ENCODE data around the gene SORBS1. TPM values are rescaled to one million over a fixed set of nuclear protein-coding genes. Genes with fewer than 3 reads are reported as not detected.

SORBS1 gene
- total and polyA plus RNA-seq, 2 experiments from 2014 or later, result 0.65 to 1.2 TPM

- 68 to 85% methylated on average over 1 of the region's 1 CpG for WGBS, 2 experiments (ENCODE audit: low coverage in 1 of 2, low lambda C conversion rate in 2 of 2, missing lambda C conversion rate in 2 of 2)
- no peaks in the 10 kb centered on the region for H3F3A ChIP-seq (ENCODE audit: insufficient read depth)
- no peak for TF ChIP-seq EZH2phosphoT487 (IDR thresholded peaks at IDR 0.05; ENCODE audit: insufficient read depth, low read depth)
- no peak for TF ChIP-seq EZH2 (IDR thresholded peaks at IDR 0.05; ENCODE audit: insufficient read depth, poor library complexity, severe bottlenecking)
- no peak overlapping the region for H2AFZ ChIP-seq
- no peaks in the 10 kb centered on the region for H3K9me3 ChIP-seq (ENCODE audit: low read depth)
- H3K4me3 ChIP-seq, result no peak overlapping the region
- no peak for DNase-seq
- in situ Hi-C loops (cut with MboI), result no loop called here
- no peaks in the 10 kb centered on the region for H4K20me1 ChIP-seq (ENCODE audit: insufficient read depth)
- H3K9me2 ChIP-seq (ENCODE audit: insufficient read depth), result no peaks in the 10 kb centered on the region
- no peaks in the 10 kb centered on the region for H3K79me2 ChIP-seq (ENCODE audit: insufficient read depth)
- H3K9ac ChIP-seq, result no peak overlapping the region
- H3K4me2 ChIP-seq (ENCODE audit: unreplicated experiment), result no peak overlapping the region
- no peaks in the 10 kb centered on the region for H3K27me3 ChIP-seq (replicated peaks; ENCODE audit: insufficient read depth)
- no peaks in the 10 kb centered on the region for H3K4me1 ChIP-seq (ENCODE audit: insufficient read depth)
- H3K36me3 ChIP-seq (ENCODE audit: low read depth), result no peaks in the 10 kb centered on the region
- no peak overlapping the region for H3K27ac ChIP-seq
Observed at GRCh38 chr10:95401704-95402469, 159.3 kb downstream of the SORBS1 start.

GRCh38 chr10:95400787-95401186 is 160.4 kb downstream of the SORBS1 start:
- H3K4me1 ChIP-seq (ENCODE audit: insufficient read depth), result no peaks in the 10 kb centered on the region
- no peaks in the 10 kb centered on the region for H4K20me1 ChIP-seq (ENCODE audit: insufficient read depth)
- H3K4me2 ChIP-seq (ENCODE audit: unreplicated experiment), result no peak overlapping the region
- no peaks in the 10 kb centered on the region for H3K27me3 ChIP-seq (replicated peaks; ENCODE audit: insufficient read depth)
- in situ Hi-C loops (cut with MboI), result no loop called here
- H3K79me2 ChIP-seq (ENCODE audit: insufficient read depth), result no peaks in the 10 kb centered on the region
- TF ChIP-seq EZH2phosphoT487 (IDR thresholded peaks at IDR 0.05; ENCODE audit: insufficient read depth, low read depth) (no peak), EZH2 (IDR thresholded peaks at IDR 0.05; ENCODE audit: insufficient read depth, poor library complexity, severe bottlenecking) (no peak)
- H3K9me2 ChIP-seq (ENCODE audit: insufficient read depth), result no peaks in the 10 kb centered on the region
- no peaks in the 10 kb centered on the region for H3F3A ChIP-seq (ENCODE audit: insufficient read depth)
- H3K27ac ChIP-seq, result no peak overlapping the region
- H3K9ac ChIP-seq, result no peak overlapping the region
- H2AFZ ChIP-seq, result no peak overlapping the region
- H3K9me3 ChIP-seq (ENCODE audit: low read depth), result no peaks in the 10 kb centered on the region
- 92 to 100% methylated on average over 2 of the region's 2 CpGs for WGBS, 2 experiments (ENCODE audit: low coverage in 1 of 2, low lambda C conversion rate in 2 of 2, missing lambda C conversion rate in 2 of 2)
- no peak for DNase-seq
- no peaks in the 10 kb centered on the region for H3K36me3 ChIP-seq (ENCODE audit: low read depth)
- H3K4me3 ChIP-seq, result no peak overlapping the region

DNA sequence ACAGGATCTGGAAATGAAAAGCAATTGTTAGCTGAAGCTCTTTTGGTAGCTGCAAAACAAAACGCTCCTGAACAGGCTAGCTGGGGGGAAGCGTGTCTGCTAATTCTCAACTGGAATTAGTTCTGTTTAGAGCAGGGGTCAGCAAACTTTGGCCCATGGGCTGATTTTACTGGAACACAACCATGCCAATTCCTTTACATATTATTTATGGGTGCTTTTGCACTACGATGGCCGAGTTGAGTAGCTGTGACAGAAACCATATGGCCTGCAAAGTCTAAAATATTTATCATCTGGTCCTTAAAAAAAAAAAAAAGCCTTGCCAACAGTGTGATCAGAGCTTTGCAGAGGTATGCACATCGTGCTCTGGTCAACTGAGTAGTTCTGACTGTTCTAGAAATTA is 162.0 kb downstream of the SORBS1 start:
- Histone ChIP-seq H3K79me2 (ENCODE audit: insufficient read depth) (no peaks in the 10 kb centered on the region), H3K36me3 (ENCODE audit: low read depth) (no peaks in the 10 kb centered on the region), H3F3A (ENCODE audit: insufficient read depth) (no peaks in the 10 kb centered on the region), H3K4me1 (ENCODE audit: insufficient read depth) (no peaks in the 10 kb centered on the region), H3K9me2 (ENCODE audit: insufficient read depth) (no peaks in the 10 kb centered on the region), H3K9ac (no peak overlapping the region), H3K9me3 (ENCODE audit: low read depth) (no peaks in the 10 kb centered on the region), H4K20me1 (ENCODE audit: insufficient read depth) (no peaks in the 10 kb centered on the region), H2AFZ (no peak overlapping the region), H3K4me2 (ENCODE audit: unreplicated experiment) (no peak overlapping the region), H3K27ac (no peak overlapping the region), H3K27me3 (replicated peaks; ENCODE audit: insufficient read depth) (no peaks in the 10 kb centered on the region), H3K4me3 (no peak overlapping the region)
- WGBS, 2 experiments (ENCODE audit: low coverage in 1 of 2, low lambda C conversion rate in 2 of 2, missing lambda C conversion rate in 2 of 2), result 66 to 68% methylated on average over 5 of the region's 5 CpGs
- no peak for TF ChIP-seq EZH2 (IDR thresholded peaks at IDR 0.05; ENCODE audit: insufficient read depth, poor library complexity, severe bottlenecking)
- TF ChIP-seq EZH2phosphoT487 (IDR thresholded peaks at IDR 0.05; ENCODE audit: insufficient read depth, low read depth), result no peak
- no peak for DNase-seq
- in situ Hi-C loops (cut with MboI), result no loop called here

GRCh38 chr10:95397747-95398146 is 163.4 kb downstream of the SORBS1 start:
- H3K27me3 ChIP-seq (replicated peaks; ENCODE audit: insufficient read depth), result no peaks in the 10 kb centered on the region
- H3K4me2 ChIP-seq (ENCODE audit: unreplicated experiment), result no peak overlapping the region
- H3K79me2 ChIP-seq (ENCODE audit: insufficient read depth), result no peaks in the 10 kb centered on the region
- no peak overlapping the region for H3K27ac ChIP-seq
- H2AFZ ChIP-seq, result no peak overlapping the region
- H3K9me3 ChIP-seq (ENCODE audit: low read depth), result no peaks in the 10 kb centered on the region
- H3K4me1 ChIP-seq (ENCODE audit: insufficient read depth), result no peaks in the 10 kb centered on the region
- TF ChIP-seq EZH2 (IDR thresholded peaks at IDR 0.05; ENCODE audit: insufficient read depth, poor library complexity, severe bottlenecking), result no peak
- no peak for TF ChIP-seq EZH2phosphoT487 (IDR thresholded peaks at IDR 0.05; ENCODE audit: insufficient read depth, low read depth)
- WGBS, 2 experiments (ENCODE audit: low coverage in 1 of 2, low lambda C conversion rate in 2 of 2, missing lambda C conversion rate in 2 of 2), result 12 to 17% methylated on average over 3 of the region's 3 CpGs
- no peak overlapping the region for H3K4me3 ChIP-seq
- in situ Hi-C loops (cut with MboI), result no loop called here
- H4K20me1 ChIP-seq (ENCODE audit: insufficient read depth), result no peaks in the 10 kb centered on the region
- H3K9ac ChIP-seq, result no peak overlapping the region
- no peaks in the 10 kb centered on the region for H3K9me2 ChIP-seq (ENCODE audit: insufficient read depth)
- DNase-seq, result peak; percentile 33
- H3K36me3 ChIP-seq (ENCODE audit: low read depth), result no peaks in the 10 kb centered on the region
- H3F3A ChIP-seq (ENCODE audit: insufficient read depth), result no peaks in the 10 kb centered on the region

All from GM23248 (cell line).